Osteoblast (primary cell): ENCODE results near the gene WASF3. TPM values are rescaled to one million over a fixed set of nuclear protein-coding genes. Genes with fewer than 3 reads are reported as not detected.

Experiments used
- DNase-seq: peaks from one replicate; pipeline ENCODE4 v3.0.0; 2011; ENCODE audit warnings: low spot score, mixed read lengths; ENCODE audit not compliant: insufficient read length; ENCODE audit errors: missing footprints
- H2AFZ ChIP-seq: 2 replicates; pipeline ENCODE4 v1.6.0; 2011; ENCODE audit warnings: mild to moderate bottlenecking, low read length
- H3K27ac ChIP-seq: 2 replicates; pipeline ENCODE4 v1.5.1; 2011; ENCODE audit warnings: mild to moderate bottlenecking, low read depth, low read length, moderate library complexity
- H3K27me3 ChIP-seq: 2 replicates; pipeline ENCODE4 v1.6.0; 2012; ENCODE audit warnings: mild to moderate bottlenecking, control low read depth, inconsistent platforms, low read length, moderate library complexity; ENCODE audit not compliant: insufficient read depth
- H3K36me3 ChIP-seq: 2 replicates; pipeline ENCODE4 v1.5.1; 2011; ENCODE audit warnings: mild to moderate bottlenecking, low read length, control low read depth, moderate library complexity; ENCODE audit not compliant: insufficient read depth
- H3K4me1 ChIP-seq: 2 replicates; pipeline ENCODE4 v1.5.1; 2011; ENCODE audit warnings: mild to moderate bottlenecking, low read length, control low read depth, moderate library complexity; ENCODE audit not compliant: insufficient read depth
- H3K4me2 ChIP-seq: 2 replicates; pipeline ENCODE4 v1.6.0; 2011; ENCODE audit warnings: mild to moderate bottlenecking, low read length; ENCODE audit not compliant: insufficient read depth
- H3K4me3 ChIP-seq: fragments of 200-600 bp; sonication (generic); 3 replicates; pipeline ENCODE4 v1.5.1; 2012; ENCODE audit warnings: mild to moderate bottlenecking, low read length, inconsistent platforms; ENCODE audit not compliant: insufficient read depth
- H3K79me2 ChIP-seq: 2 replicates; pipeline ENCODE4 v1.6.0; 2012; ENCODE audit warnings: mild to moderate bottlenecking, low read length, control low read depth, inconsistent platforms; ENCODE audit not compliant: insufficient read depth
- H3K9me3 ChIP-seq: 2 replicates; pipeline ENCODE4 v1.5.1; 2011; ENCODE audit warnings: low read depth, low read length, control low read depth
- H4K20me1 ChIP-seq: 2 replicates; pipeline ENCODE4 v1.6.0; 2012; ENCODE audit warnings: mild to moderate bottlenecking, low read length, control low read depth; ENCODE audit not compliant: insufficient read depth
- CTCF ChIP-seq: IDR thresholded peaks from 2 replicates; pipeline ENCODE4 v1.5.1; 2011; ENCODE audit warnings: mild to moderate bottlenecking, low read depth, low read length, moderate library complexity; ENCODE audit errors: extremely low read depth
- total RNA-seq: library from RNA; depleted of rRNA; stranded (reverse); fragments of >200 nt; gene quantifications from 2 replicates; pipeline ENCODE4 v1.2.3, GENCODE V29; 2012

WASF3 gene
- total RNA-seq, 1 donor: 23.5 TPM

GRCh38 chr13:26619358-26619757, 61.9 kb downstream of the WASF3 start:
- Histone ChIP-seq H3K4me2 (peak overlapping the region; percentile 10), H4K20me1 (peaks cover 5% of the 10 kb centered on the region), H3K79me2 (peaks cover 10% of the 10 kb centered on the region), H3K4me1 (peaks cover 25% of the 10 kb centered on the region), H3K36me3 (no peaks in the 10 kb centered on the region), H3K27ac (peak overlapping the region; percentile 53), H3K4me3 (no peak overlapping the region), H3K9me3 (no peaks in the 10 kb centered on the region), H2AFZ (no peak overlapping the region), H3K27me3 (no peaks in the 10 kb centered on the region)
- DNase-seq: peak; percentile 78
- TF ChIP-seq CTCF: no peak

- peaks cover 5% of the 10 kb centered on the region for H3K79me2 ChIP-seq
- peaks cover 5% of the 10 kb centered on the region for H4K20me1 ChIP-seq
- no peaks in the 10 kb centered on the region for H3K9me3 ChIP-seq
- no peak overlapping the region for H3K27ac ChIP-seq
- H3K36me3 ChIP-seq: no peaks in the 10 kb centered on the region
- no peak for DNase-seq
- H3K4me1 ChIP-seq: peaks cover 14% of the 10 kb centered on the region
- H2AFZ ChIP-seq: no peak overlapping the region
- H3K4me3 ChIP-seq: no peak overlapping the region
- no peaks in the 10 kb centered on the region for H3K27me3 ChIP-seq
- no peak for TF ChIP-seq CTCF
- no peak overlapping the region for H3K4me2 ChIP-seq
Measured at GRCh38 chr13:26621731-26622401, 64.4 kb downstream of the WASF3 start.

GRCh38 chr13:26623125-26623524, 65.6 kb downstream of the WASF3 start:
- no peaks in the 10 kb centered on the region for H3K9me3 ChIP-seq
- no peak overlapping the region for H2AFZ ChIP-seq
- no peak for DNase-seq
- no peaks in the 10 kb centered on the region for H3K36me3 ChIP-seq
- no peaks in the 10 kb centered on the region for H3K27me3 ChIP-seq
- no peak overlapping the region for H3K27ac ChIP-seq
- TF ChIP-seq CTCF: no peak
- H3K79me2 ChIP-seq: no peaks in the 10 kb centered on the region
- H3K4me3 ChIP-seq: no peak overlapping the region
- no peak overlapping the region for H3K4me2 ChIP-seq
- H3K4me1 ChIP-seq: peaks cover 13% of the 10 kb centered on the region
- H4K20me1 ChIP-seq: peaks cover 5% of the 10 kb centered on the region

GRCh38 chr13:26624572-26624971, 67.1 kb downstream of the WASF3 start:
- H3K4me2 ChIP-seq: no peak overlapping the region
- H3K27me3 ChIP-seq: no peaks in the 10 kb centered on the region
- no peak for DNase-seq
- TF ChIP-seq CTCF: no peak
- H3K4me3 ChIP-seq: no peak overlapping the region
- H3K36me3 ChIP-seq: no peaks in the 10 kb centered on the region
- no peak overlapping the region for H3K27ac ChIP-seq
- peaks cover 3% of the 10 kb centered on the region for H3K4me1 ChIP-seq
- H2AFZ ChIP-seq: no peak overlapping the region
- peaks cover 9% of the 10 kb centered on the region for H3K79me2 ChIP-seq
- peaks cover 8% of the 10 kb centered on the region for H4K20me1 ChIP-seq
- no peaks in the 10 kb centered on the region for H3K9me3 ChIP-seq
